ENCODE data around the gene ERCC8.
"Not testable (repeated sequence)": the region's sequence is repeated elsewhere in the genome, so short reads cannot be mapped to it uniquely, and the experiment has no call there.

Gene ERCC8

GRCh38 chr5:60916646-60917045 is 28.2 kb downstream of the ERCC8 start:
- no peak for DNase-seq (ENCODE audit: low spot score)

GRCh38 chr5:60903356-60903755 is 41.5 kb downstream of the ERCC8 start:
- DNase-seq (ENCODE audit: low spot score) = no peak

DNA sequence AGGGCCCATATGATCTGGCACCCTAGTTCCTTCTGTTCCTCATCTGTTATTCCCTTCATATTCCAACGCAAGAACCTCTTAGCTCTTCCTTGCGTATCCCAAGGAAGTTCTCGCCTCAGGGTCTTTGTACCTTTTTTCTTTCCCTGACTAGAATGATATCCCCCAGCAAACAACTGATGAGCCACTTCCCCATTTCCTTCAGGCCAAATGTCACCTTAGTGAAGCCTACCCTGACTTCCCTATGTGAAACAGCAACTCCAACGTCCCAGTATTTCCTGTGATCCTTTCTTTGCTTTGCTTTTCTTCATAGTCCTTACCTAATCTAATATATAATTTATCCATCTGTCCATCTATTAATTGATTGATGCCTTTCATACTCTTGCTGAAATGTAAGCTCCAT is 47.9 kb downstream of the ERCC8 start:
- DNase-seq (ENCODE audit: low spot score) = no peak

GRCh38 chr5:60893521-60893920 is 51.3 kb downstream of the ERCC8 start:
- no peak for DNase-seq (ENCODE audit: low spot score)

DNA sequence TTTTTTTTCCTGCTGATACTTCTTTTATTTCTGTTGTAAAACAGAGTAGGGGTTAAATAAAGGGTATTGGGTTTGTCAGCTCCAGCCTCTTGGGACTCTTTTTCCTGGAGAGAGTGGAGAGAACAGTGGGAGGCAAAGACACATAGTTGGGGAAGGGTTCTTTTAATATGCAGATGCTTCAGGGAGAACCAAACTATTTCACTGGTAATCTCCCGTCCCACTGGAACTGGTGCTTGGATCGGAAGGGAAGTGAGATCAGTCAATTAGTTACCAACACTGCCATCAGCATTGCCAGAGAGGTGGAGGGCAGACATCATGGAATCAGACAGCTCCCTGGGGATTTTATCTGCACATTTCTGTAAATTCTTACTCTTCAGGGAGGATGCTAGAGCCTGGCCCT is 53.2 kb downstream of the ERCC8 start:
- no peak for DNase-seq (ENCODE audit: low spot score)

DNA sequence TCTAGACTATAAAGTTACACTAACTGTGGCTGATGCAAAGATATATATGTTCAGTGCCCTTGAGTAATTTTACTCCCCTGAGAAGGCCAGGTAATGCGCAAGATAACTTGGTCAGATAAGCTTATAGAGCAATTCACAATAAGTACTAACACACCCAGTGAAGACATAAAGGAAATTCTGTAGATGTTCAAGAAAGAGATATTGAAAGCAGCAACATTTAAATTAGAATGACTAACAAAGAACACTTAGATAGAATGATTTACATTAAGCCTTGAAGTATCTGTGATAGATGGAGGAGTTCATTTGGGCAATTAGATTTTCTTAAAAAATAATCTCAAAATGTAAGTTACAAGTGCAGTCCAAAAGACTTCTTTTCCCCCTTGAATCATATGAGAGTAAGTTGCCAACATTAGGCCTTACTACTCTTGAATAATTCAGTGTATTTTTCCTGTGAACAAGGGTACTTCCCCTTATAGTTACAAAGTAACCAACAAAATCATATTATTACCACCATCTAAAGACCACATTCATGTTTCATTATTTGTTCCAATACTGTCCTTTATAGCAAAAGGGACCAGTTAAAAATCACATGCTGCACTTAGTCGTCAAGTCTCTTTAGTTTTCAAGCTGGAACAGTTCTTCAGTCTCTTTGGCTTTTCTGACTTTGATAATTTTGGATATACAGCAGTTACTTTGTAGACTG is 56.4 kb downstream of the ERCC8 start:
- no peak for DNase-seq (ENCODE audit: low spot score)

- DNase-seq (ENCODE audit: low spot score) = no peak
Observed at GRCh38 chr5:60887746-60888145, 57.1 kb downstream of the ERCC8 start.

GRCh38 chr5:60887096-60887495 is 57.8 kb downstream of the ERCC8 start:
- DNase-seq (ENCODE audit: low spot score) = no peak

- DNase-seq (ENCODE audit: low spot score) = no peak
Observed at GRCh38 chr5:60886158-60886557, 58.7 kb downstream of the ERCC8 start.

DNA sequence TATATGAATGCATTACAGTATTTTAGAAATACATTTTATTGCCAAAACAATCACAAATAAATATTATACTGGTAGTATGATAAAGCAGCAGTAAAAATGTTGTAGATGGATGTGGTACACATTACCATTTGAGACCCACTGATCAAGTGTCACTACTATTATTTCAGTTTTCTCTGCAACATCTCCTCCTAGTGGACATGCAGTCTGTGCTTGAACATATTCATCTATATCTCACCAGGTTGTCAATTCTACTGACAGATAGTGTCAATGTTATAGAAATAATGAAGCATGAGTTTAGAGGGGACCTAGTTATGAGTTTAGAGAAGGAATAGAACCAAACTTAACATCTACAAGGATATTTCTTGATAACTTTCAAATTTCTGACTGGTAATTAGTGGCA is 61.6 kb downstream of the ERCC8 start:
- DNase-seq (ENCODE audit: low spot score) = no peak

GRCh38 chr5:60872892-60873291 is 72.0 kb downstream of the ERCC8 start:
- DNase-seq (ENCODE audit: low spot score) = no peak

- no peak for DNase-seq (ENCODE audit: low spot score)
Observed at GRCh38 chr5:60870857-60871256, 74.0 kb downstream of the ERCC8 start.

DNA sequence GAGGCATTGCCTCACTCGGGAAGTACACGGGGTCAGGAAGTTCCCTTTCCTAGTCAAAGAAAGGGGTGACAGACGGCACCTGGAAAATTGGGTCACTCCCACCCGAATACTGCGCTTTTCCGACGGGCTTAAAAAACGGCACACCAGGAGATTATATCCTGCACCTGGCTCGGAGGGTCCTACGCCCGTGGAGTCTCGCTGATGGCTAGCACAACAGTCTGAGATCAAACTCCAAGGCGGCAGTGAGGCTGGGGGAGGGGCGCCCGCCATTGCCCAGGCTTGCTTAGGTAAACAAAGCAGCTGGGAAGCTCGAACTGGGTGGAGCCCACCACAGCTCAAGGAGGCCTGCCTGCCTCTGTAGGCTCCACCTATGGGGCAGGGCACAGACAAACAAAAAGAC is 84.3 kb downstream of the ERCC8 start:
- not testable (repeated sequence) for DNase-seq (ENCODE audit: low spot score)

GRCh38 chr5:60856066-60856465 is 88.8 kb downstream of the ERCC8 start:
- no peak for DNase-seq (ENCODE audit: low spot score)

DNA sequence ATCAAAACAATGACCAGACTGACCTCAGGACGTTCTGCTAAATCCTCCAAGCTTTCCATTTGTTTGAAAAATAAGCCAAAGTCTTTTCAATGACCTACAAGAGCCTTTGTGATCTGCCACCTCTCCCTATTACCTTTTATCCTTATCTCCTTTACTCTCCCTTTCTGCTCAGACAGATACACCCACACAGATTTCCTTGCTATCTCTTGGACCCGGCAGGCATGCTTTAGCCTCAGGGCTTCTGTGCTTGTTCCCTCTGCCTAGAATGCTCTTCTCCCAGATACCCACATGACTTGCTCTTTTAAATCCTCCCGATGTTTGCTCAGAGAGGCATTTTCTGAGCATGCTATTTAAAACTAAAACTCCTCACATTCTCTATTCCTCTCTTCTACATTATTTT is 91.9 kb downstream of the ERCC8 start:
- no peak for DNase-seq (ENCODE audit: low spot score)

DNA sequence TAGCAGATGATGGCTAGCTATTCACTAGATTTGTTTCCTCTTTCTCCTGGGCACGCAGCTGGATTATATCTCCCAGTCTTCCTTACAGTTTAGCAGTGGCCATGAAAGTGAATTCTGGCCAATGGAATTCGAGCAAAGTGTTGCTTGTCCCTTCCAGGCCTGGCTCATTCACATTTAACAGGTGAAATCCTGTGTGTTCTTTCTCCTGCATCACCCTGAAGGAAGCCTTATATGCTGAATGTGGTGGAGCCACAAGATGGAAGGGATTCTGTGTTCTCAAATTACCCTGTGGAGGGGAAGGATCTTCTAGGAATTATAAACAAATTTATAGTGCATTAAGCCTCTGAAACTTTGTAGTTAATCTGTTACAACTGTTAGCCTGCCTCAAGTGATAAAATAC is 92.6 kb downstream of the ERCC8 start:
- DNase-seq (ENCODE audit: low spot score) = no peak

DNA sequence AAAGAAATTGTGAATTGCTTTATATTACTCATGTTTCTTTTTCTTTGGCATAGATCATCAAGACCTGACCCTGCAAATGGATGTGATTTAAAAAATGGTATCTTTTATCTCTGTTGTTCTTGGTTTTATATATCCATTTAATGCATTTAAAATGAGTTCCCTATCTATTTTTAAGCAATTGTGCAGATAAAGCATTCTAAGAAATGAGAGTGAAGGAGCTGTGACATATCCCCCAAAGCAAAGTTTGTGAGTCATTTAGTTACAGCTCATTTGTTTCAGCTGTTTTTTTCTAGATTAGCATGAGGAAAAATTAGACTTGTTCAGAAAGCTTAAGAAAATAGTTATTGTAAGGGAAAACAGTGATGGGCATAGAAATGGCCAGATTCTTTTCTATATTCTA is 93.2 kb downstream of the ERCC8 start:
- DNase-seq (ENCODE audit: low spot score) = no peak

DNA sequence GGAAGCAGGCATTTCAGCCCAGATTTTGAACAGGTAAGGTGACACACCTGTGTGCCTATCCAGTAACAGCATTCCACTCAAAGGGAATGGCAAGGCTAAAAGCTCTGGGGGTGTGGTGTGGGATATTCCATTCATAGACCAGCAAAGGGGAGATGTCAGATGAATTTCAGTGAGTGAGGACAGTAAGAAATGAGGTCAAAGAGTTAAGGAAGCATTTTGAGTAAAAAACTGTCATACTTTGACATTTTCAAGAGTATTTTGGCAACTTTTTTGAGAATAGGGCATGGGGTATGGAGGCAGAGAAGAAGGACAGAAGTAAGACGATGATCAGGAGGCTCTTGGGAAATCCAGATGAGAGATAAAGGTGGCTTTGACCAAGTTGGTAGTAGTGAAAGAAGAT is 98.6 kb downstream of the ERCC8 start:
- no peak for DNase-seq (ENCODE audit: low spot score)

GRCh38 chr5:60843936-60844905 is 100.6 kb downstream of the ERCC8 start, which contains the start of gene ELOVL7:
Gene ELOVL7, minus strand, starts transcription at chr5:60844269. Its CDS starts 56,872 bp downstream, at chr5:60787397.
- no peak for DNase-seq (ENCODE audit: low spot score)

GRCh38 chr5:60843386-60843935 is 101.4 kb downstream of the ERCC8 start:
- DNase-seq (ENCODE audit: low spot score) = no peak

GRCh38 chr5:60842871-60843385 is 101.9 kb downstream of the ERCC8 start:
- DNase-seq (ENCODE audit: low spot score) = no peak

DNA sequence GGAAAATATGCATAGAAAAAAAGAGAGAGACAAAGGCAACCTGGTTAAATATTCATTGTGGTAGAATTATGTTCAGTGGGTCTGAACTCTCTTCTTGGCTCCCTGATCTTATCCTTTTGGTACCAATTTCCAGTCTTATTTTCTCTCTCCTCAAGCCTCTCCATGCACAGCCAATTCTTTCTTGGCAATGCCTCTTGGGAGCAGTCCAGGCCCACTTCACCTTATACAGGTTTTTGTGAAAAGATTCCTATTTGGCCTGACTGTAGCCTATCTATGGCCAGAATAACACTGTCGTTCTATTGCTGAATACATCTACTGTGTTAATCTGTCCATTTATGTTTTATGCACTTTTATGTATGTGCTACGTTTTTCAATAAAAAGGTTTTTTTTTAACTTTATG is 103.5 kb downstream of the ERCC8 start:
- no peak for DNase-seq (ENCODE audit: low spot score)

GRCh38 chr5:60836131-60836530 is 108.7 kb downstream of the ERCC8 start:
- DNase-seq (ENCODE audit: low spot score) = no peak

Data from kidney capillary endothelial cell (primary cell).